PC-3 (cell line): Measurements from ENCODE around the gene KDM4C. TPM values are rescaled to one million over a fixed set of nuclear protein-coding genes. Genes with fewer than 3 reads are reported as not detected.

Experiments
- ATAC-seq: fragments of 200-7000 bp; cut with Tn5 transposase; 2 replicates; pipeline ENCODE4 v1.9.1; 2020; ENCODE audit warnings: mild to moderate bottlenecking, moderate library complexity
- BruUV-seq: library from RNA; stranded (reverse); fragments of 400-500 nt; replicated peaks from 2 replicates; lab custom pipeline; 2021; lab: Mats Ljungman, UMichigan
- CTCF ChIA-PET: fragments of 300-600 bp; sonication (Branson Sonifier 250); formaldehyde crosslinking; loops from one replicate; lab custom pipeline; 2022; ENCODE audit warnings: antibody characterized with exemption; lab: Charles Lee
- POLR2A ChIA-PET: fragments of 300-600 bp; sonication (Branson Sonifier 250); formaldehyde crosslinking; loops from one replicate; lab custom pipeline; 2022; ENCODE audit warnings: antibody characterized with exemption; ENCODE audit not compliant: unreplicated experiment; lab: Charles Lee
- DNase-seq: peaks from one replicate; pipeline ENCODE4 v3.0.0-alpha.2; 2015
- H2AFZ ChIP-seq: fragments of 300-600 bp; sonication (generic); 2 replicates; pipeline ENCODE4 v1.6.0; 2016; ENCODE audit warnings: antibody characterized with exemption, low read length
- H3F3A ChIP-seq: fragments of 300-600 bp; sonication (generic); one replicate; pipeline ENCODE4 v1.6.0; 2017; ENCODE audit warnings: antibody characterized with exemption, low read length, control low read depth, mild to moderate bottlenecking; ENCODE audit not compliant: unreplicated experiment
- H3K27ac ChIP-seq: fragments of 300-600 bp; sonication (generic); 2 replicates; pipeline ENCODE4 v1.5.1; 2016; ENCODE audit warnings: mild to moderate bottlenecking, low read length
- H3K27me3 ChIP-seq: fragments of 300-600 bp; sonication (generic); 2 replicates; pipeline ENCODE4 v1.6.1; 2016; ENCODE audit warnings: low read length, mixed read lengths
- H3K36me3 ChIP-seq: fragments of 300-600 bp; sonication (generic); 2 replicates; pipeline ENCODE4 v1.6.1; 2016; ENCODE audit warnings: low read depth, mixed run types, low read length, mixed read lengths
- H3K4me1 ChIP-seq: fragments of 300-600 bp; sonication (generic); 2 replicates; pipeline ENCODE4 v1.5.1; 2016; ENCODE audit warnings: low read length; ENCODE audit not compliant: insufficient read depth
- H3K4me2 ChIP-seq: fragments of 300-600 bp; sonication (generic); 2 replicates; pipeline ENCODE4 v1.6.0; 2016; ENCODE audit warnings: low read length
- H3K4me3 ChIP-seq: fragments of 300-600 bp; sonication (generic); 2 replicates; pipeline ENCODE4 v1.5.1; 2016; ENCODE audit warnings: mild to moderate bottlenecking, low read length, mixed read lengths
- H3K79me2 ChIP-seq: fragments of 300-600 bp; sonication (generic); 2 replicates; pipeline ENCODE4 v1.6.1; 2017; ENCODE audit warnings: low read length, mixed read lengths
- H3K9ac ChIP-seq: fragments of 300-600 bp; sonication (generic); 2 replicates; pipeline ENCODE4 v1.6.0; 2016; ENCODE audit warnings: mild to moderate bottlenecking, low read length
- H3K9me2 ChIP-seq: fragments of 300-600 bp; sonication (generic); replicated peaks from 2 replicates; pipeline ENCODE4 v1.6.1; 2016; ENCODE audit warnings: mixed run types, low read length, mixed read lengths
- H3K9me3 ChIP-seq: fragments of 300-600 bp; sonication (generic); 2 replicates; pipeline ENCODE4 v1.6.1; 2016; ENCODE audit warnings: low read length, mixed read lengths
- H4K20me1 ChIP-seq: fragments of 300-600 bp; sonication (generic); 2 replicates; pipeline ENCODE4 v1.6.1; 2016; ENCODE audit warnings: low read length, mixed read lengths
- CTCF ChIP-seq: fragments of 300-600 bp; sonication (generic); conservative IDR thresholded peaks from 2 replicates; pipeline ENCODE4 v1.5.1; 2017; ENCODE audit warnings: antibody characterized with exemption, low read depth, mild to moderate bottlenecking, low read length
- EZH2 ChIP-seq: fragments of 300-600 bp; sonication (generic); IDR thresholded peaks from one replicate; pipeline ENCODE4 v1.6.1; 2017; ENCODE audit warnings: antibody characterized with exemption, mild to moderate bottlenecking, low read length; ENCODE audit not compliant: unreplicated experiment
- EZH2phosphoT487 ChIP-seq: fragments of 300-600 bp; sonication (generic); IDR thresholded peaks from 2 replicates; pipeline ENCODE4 v1.6.1; 2018; ENCODE audit warnings: mild to moderate bottlenecking, antibody characterized with exemption, low read length, borderline replicate concordance
- intact Hi-C: fragments of 100-400 bp; cut with micrococcal nuclease; formaldehyde crosslinking; loops from 2 replicates; pipeline ENCODE4 v1.9.0; 2023
- total RNA-seq: library from RNA; depleted of rRNA; stranded (reverse); fragments of >200 nt; gene quantifications from 2 replicates; pipeline ENCODE4 v1.2.3, GENCODE V29; 2014

The KDM4C gene
- total RNA-seq, 1 experiment from 2014 or later = 27.0 TPM

GRCh38 chr9:7121664-7122063, 363.9 kb downstream of the KDM4C start:
- Histone ChIP-seq H3K27me3 (no peaks in the 10 kb centered on the region), H3F3A (no peaks in the 10 kb centered on the region), H3K36me3 (no peaks in the 10 kb centered on the region), H3K4me2 (no peak overlapping the region), H3K4me3 (no peak overlapping the region), H4K20me1 (no peaks in the 10 kb centered on the region), H3K9me2 (no peaks in the 10 kb centered on the region), H3K9me3 (no peaks in the 10 kb centered on the region), H3K79me2 (no peaks in the 10 kb centered on the region), H3K9ac (no peak overlapping the region), H3K27ac (no peak overlapping the region), H2AFZ (no peak overlapping the region), H3K4me1 (peaks cover 8% of the 10 kb centered on the region)
- intact Hi-C loops = no loop called here
- DNase-seq (no peak), ATAC-seq (no peak)
- TF ChIP-seq CTCF (no peak), EZH2 (no peak), EZH2phosphoT487 (no peak)
- no TSS peak for BruUV-seq
- ChIA-PET POLR2A (no interaction called here), CTCF (no interaction called here)

- no TSS peak for BruUV-seq
- Histone ChIP-seq H4K20me1 (no peaks in the 10 kb centered on the region), H3K36me3 (no peaks in the 10 kb centered on the region), H3K9me2 (no peaks in the 10 kb centered on the region), H3K4me2 (no peak overlapping the region), H2AFZ (no peak overlapping the region), H3K4me3 (no peak overlapping the region), H3K4me1 (peaks cover 8% of the 10 kb centered on the region), H3K27ac (no peak overlapping the region), H3K79me2 (no peaks in the 10 kb centered on the region), H3K27me3 (no peaks in the 10 kb centered on the region), H3K9me3 (no peaks in the 10 kb centered on the region), H3F3A (no peaks in the 10 kb centered on the region), H3K9ac (no peak overlapping the region)
- POLR2A ChIA-PET = no interaction called here
- intact Hi-C loops = no loop called here
- ATAC-seq (peak; percentile 54; the same call in 1 of the 2 replicates), DNase-seq (peak; percentile 59)
- TF ChIP-seq EZH2phosphoT487 (no peak), CTCF (no peak)
- CTCF ChIA-PET = no interaction called here
Measured at GRCh38 chr9:7123743-7124142, 366.0 kb downstream of the KDM4C start.

- no peaks in the 10 kb centered on the region for H3K9me2 ChIP-seq
- ChIA-PET CTCF (no interaction called here), POLR2A (no interaction called here)
- no peak overlapping the region for H3K27ac ChIP-seq
- H3K4me2 ChIP-seq = no peak overlapping the region
- intact Hi-C loops = no loop called here
- no peak for DNase-seq
- peaks cover 8% of the 10 kb centered on the region for H3K4me1 ChIP-seq
- no peaks in the 10 kb centered on the region for H3K27me3 ChIP-seq
- ATAC-seq = no peak
- BruUV-seq = no TSS peak
- no peak overlapping the region for H3K9ac ChIP-seq
- H3K4me3 ChIP-seq = no peak overlapping the region
- no peaks in the 10 kb centered on the region for H3K9me3 ChIP-seq
- no peaks in the 10 kb centered on the region for H3K36me3 ChIP-seq
- H3K79me2 ChIP-seq = no peaks in the 10 kb centered on the region
- TF ChIP-seq EZH2 (no peak), CTCF (no peak), EZH2phosphoT487 (no peak)
- no peaks in the 10 kb centered on the region for H4K20me1 ChIP-seq
- no peaks in the 10 kb centered on the region for H3F3A ChIP-seq
- no peak overlapping the region for H2AFZ ChIP-seq
Measured at GRCh38 chr9:7125231-7125630, 367.5 kb downstream of the KDM4C start.
